ENCODE results near the gene KCNQ1. TPM values are rescaled to one million over a fixed set of nuclear protein-coding genes. Genes with fewer than 3 reads are reported as not detected.
A peak's percentile ranks its signal among the peaks of the same experiment; 100 is the strongest.

The KCNQ1 gene
- total and polyA plus RNA-seq, 8 donors: 14.0 to 61.1 (median 46.7) TPM

DNA sequence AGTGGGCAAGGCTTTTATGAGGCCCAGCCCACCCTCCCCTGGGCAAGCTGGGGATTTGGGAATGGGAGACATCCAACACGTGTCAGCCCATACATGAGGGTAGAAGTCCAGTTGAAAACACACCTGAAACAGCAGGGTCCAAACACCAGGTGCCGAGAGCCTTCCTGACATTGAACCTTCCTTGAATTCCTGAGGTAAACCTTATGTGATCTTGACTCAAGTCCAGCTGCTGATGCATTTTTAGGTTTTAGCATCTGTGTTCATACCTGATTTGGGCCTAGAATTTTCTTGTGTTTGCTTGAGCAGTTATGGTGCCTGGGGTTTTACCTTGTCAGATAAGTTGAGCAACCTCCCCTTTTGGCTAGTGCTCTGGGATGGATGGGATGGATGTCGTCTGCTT lies 374.5 kb downstream of the KCNQ1 start:
- H3K27me3 ChIP-seq: no peaks in the 10 kb centered on the region
- DNase-seq (peak in 1 of 6 donors; percentile 10), FAIRE-seq (no peak), ATAC-seq (no peak)
- H3K27ac ChIP-seq: no peak overlapping the region
- H3K4me1 ChIP-seq: no peaks in the 10 kb centered on the region
- H3K4me3 ChIP-seq: no peak overlapping the region
- H3K9me3 ChIP-seq: no peaks in the 10 kb centered on the region
- TF ChIP-seq, protein P1, sequence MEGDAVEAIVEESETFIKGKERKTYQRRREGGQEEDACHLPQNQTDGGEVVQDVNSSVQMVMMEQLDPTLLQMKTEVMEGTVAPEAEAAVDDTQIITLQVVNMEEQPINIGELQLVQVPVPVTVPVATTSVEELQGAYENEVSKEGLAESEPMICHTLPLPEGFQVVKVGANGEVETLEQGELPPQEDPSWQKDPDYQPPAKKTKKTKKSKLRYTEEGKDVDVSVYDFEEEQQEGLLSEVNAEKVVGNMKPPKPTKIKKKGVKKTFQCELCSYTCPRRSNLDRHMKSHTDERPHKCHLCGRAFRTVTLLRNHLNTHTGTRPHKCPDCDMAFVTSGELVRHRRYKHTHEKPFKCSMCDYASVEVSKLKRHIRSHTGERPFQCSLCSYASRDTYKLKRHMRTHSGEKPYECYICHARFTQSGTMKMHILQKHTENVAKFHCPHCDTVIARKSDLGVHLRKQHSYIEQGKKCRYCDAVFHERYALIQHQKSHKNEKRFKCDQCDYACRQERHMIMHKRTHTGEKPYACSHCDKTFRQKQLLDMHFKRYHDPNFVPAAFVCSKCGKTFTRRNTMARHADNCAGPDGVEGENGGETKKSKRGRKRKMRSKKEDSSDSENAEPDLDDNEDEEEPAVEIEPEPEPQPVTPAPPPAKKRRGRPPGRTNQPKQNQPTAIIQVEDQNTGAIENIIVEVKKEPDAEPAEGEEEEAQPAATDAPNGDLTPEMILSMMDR (IDR thresholded peaks at IDR 0.05): no peak
- 93 to 97% methylated on average over 3 of the region's 3 CpGs for WGBS, 2 donors
- intact Hi-C loops (cut with DNase I): no loop called here
- H3K36me3 ChIP-seq: no peaks in the 10 kb centered on the region

GRCh38 chr11:2820976-2821375 lies 376.2 kb downstream of the KCNQ1 start:
- Histone ChIP-seq H3K27me3 (no peaks in the 10 kb centered on the region), H3K36me3 (no peaks in the 10 kb centered on the region), H3K4me1 (no peaks in the 10 kb centered on the region), H3K4me3 (no peak overlapping the region), H3K9me3 (no peaks in the 10 kb centered on the region), H3K27ac (no peak overlapping the region)
- FAIRE-seq: no peak
- DNase-seq: peak in 3 of 6 donors; percentile 14 to 46 (median 37)
- TF ChIP-seq, protein P1 (IDR thresholded peaks at IDR 0.05): no peak
- 95 to 96% methylated on average over 16 of the region's 16 CpGs for WGBS, 2 donors
- intact Hi-C loops (cut with DNase I): no loop called here
- ATAC-seq: no peak

- no peak for FAIRE-seq
- no peak overlapping the region for H3K4me3 ChIP-seq
- H3K9me3 ChIP-seq: no peaks in the 10 kb centered on the region
- ATAC-seq: no peak
- intact Hi-C loops (cut with DNase I): no loop called here
- no peak overlapping the region for H3K27ac ChIP-seq
- WGBS, 2 donors: 97 to 98% methylated on average over 8 of the region's 8 CpGs
- TF ChIP-seq, protein P1 (IDR thresholded peaks at IDR 0.05): no peak
- no peaks in the 10 kb centered on the region for H3K27me3 ChIP-seq
- H3K4me1 ChIP-seq: no peaks in the 10 kb centered on the region
- no peaks in the 10 kb centered on the region for H3K36me3 ChIP-seq
- peak in 2 of 6 donors; percentile 13 to 18 for DNase-seq
These were observed 377.1 kb downstream of the KCNQ1 start for GRCh38 chr11:2821891-2822290.

DNA sequence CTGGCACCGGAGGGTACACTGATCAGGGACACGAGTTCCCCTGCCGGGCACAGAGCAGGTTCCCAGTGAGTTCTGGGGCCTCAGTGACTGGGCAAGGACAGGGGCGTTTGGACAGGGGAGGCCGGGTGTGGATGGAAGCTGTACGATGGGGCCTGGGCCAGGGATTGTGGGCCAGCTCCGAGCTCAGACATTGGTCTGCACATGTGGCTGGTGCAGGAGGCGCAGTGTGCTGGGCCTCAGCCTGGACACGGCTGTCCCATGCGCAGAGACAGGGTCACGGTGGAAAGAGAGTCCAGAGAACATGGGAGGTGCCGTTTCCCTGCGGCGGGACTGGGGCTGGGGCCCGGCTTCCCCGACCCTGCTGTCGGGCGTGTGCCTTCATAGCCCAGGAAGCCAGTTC lies 380.0 kb downstream of the KCNQ1 start:
- peak in 2 of 6 donors; percentile 35 to 58 for DNase-seq
- H3K36me3 ChIP-seq: no peaks in the 10 kb centered on the region
- no peak for FAIRE-seq
- no peaks in the 10 kb centered on the region for H3K4me1 ChIP-seq
- no peaks in the 10 kb centered on the region for H3K27me3 ChIP-seq
- H3K4me3 ChIP-seq: no peak overlapping the region
- ATAC-seq: peak; percentile 4 to 21 (median 16)
- intact Hi-C loops (cut with DNase I): no loop called here
- TF ChIP-seq, protein P1 (IDR thresholded peaks at IDR 0.05): no peak
- H3K27ac ChIP-seq: peak overlapping the region; percentile 78 to 83 (median 80)
- WGBS, 2 donors: 83 to 90% methylated on average over 18 of the region's 18 CpGs
- no peaks in the 10 kb centered on the region for H3K9me3 ChIP-seq

DNA sequence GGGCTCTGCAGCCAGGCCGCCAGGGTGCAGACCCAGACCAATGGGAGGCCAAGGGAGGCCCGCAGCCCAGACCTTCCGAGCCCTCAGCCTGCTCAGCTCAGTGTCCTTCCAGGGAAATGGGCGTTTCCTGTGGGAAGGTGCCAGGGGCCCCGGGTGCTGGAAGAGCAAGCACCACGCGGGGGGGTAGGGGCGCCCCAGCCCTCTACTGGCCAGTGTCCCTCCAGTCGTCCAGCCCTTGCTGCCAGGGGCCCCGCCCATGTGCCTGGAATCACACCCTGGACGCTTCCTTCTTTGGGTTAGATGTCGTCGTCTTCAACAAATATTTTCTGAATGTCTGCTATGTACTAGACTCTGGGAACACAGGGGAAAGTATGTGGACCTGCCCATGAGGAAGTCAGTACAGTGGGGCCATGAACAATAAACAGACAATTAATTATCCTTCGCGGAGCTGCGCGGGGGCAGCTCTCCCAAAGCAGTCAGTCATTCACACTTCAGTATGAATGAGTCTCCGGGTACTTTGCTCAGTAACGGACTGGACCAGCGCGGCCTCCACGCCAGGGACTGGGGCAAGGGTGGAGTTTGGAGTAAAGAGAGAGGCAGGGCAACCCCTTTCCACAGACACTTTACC lies 380.6 kb downstream of the KCNQ1 start:
- 58 to 63% methylated on average over 21 to 22 of the region's 22 CpGs for WGBS, 2 donors
- Histone ChIP-seq H3K9me3 (no peaks in the 10 kb centered on the region), H3K4me3 (no peak overlapping the region), H3K27ac (peak overlapping the region; percentile 78 to 83 (median 80)), H3K27me3 (no peaks in the 10 kb centered on the region), H3K36me3 (no peaks in the 10 kb centered on the region), H3K4me1 (no peaks in the 10 kb centered on the region)
- DNase-seq (peak in 5 of 6 donors; percentile 57 to 81 (median 62)), ATAC-seq (peak; percentile 59 to 71 (median 64)), FAIRE-seq (no peak)
- intact Hi-C loops (cut with DNase I): no loop called here
- TF ChIP-seq, protein P1 (IDR thresholded peaks at IDR 0.05): no peak
